Measurements from ENCODE around the gene TRPC4AP. TPM values are rescaled to one million over a fixed set of nuclear protein-coding genes. Genes with fewer than 3 reads are reported as not detected.

TRPC4AP gene
- polyA plus RNA-seq, 12 donors, result 31.0 to 62.0 (median 56.2) TPM; not detected in 1

DNA sequence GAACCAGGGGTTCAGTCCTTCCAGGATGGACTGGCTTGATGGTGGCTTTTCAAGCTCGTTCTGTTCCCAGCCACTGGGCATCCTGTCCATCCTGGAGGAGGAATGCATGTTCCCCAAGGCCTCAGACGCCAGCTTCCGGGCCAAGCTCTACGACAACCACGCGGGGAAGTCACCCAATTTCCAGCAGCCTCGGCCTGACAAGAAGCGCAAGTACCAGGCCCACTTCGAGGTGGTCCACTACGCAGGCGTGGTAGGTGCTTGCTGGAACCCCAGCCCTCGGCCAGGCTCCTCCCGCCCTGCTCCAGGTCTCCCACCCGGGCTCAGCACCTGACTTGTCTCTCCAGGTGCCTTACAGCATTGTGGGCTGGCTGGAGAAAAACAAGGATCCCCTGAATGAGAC, 102.9 kb downstream of the TRPC4AP start:
- DNase-seq, result no peak

DNA sequence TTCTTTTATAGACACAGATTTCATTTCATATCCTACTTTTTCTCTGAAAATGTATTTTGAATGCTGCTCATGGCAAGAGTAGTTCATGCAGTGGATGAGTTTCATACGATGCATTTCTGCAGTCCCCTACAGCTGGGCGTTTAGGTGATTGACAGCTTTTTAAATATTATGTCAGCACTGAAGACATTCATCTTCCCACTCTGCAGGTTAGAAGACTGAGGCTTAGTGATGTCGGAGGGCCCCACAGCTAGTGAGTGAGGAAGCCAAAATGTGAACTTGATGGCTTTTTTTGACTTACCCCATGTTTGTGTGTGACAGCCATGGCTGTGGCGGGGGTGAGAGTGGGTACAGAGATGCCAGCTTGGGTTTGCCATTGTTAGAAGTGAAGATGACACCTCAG, 103.5 kb downstream of the TRPC4AP start:
- no peak for DNase-seq

DNA sequence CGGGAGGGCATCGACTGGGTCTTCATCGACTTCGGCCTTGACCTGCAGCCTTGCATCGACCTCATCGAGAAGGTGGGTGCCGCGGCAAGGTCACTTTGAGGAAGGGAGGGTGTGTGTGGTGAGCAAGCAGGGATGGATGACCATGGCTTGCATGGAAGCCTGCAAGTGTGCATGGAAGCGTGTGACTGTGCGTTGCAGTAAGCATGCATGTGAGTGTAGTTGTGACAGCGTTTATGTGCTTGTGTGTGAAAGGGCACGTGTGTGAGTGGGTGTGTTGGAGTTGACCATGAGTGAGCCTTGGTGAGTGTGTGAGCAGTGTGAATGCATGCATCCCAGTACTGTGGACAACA, 104.4 kb downstream of the TRPC4AP start:
- no peak for DNase-seq

DNA sequence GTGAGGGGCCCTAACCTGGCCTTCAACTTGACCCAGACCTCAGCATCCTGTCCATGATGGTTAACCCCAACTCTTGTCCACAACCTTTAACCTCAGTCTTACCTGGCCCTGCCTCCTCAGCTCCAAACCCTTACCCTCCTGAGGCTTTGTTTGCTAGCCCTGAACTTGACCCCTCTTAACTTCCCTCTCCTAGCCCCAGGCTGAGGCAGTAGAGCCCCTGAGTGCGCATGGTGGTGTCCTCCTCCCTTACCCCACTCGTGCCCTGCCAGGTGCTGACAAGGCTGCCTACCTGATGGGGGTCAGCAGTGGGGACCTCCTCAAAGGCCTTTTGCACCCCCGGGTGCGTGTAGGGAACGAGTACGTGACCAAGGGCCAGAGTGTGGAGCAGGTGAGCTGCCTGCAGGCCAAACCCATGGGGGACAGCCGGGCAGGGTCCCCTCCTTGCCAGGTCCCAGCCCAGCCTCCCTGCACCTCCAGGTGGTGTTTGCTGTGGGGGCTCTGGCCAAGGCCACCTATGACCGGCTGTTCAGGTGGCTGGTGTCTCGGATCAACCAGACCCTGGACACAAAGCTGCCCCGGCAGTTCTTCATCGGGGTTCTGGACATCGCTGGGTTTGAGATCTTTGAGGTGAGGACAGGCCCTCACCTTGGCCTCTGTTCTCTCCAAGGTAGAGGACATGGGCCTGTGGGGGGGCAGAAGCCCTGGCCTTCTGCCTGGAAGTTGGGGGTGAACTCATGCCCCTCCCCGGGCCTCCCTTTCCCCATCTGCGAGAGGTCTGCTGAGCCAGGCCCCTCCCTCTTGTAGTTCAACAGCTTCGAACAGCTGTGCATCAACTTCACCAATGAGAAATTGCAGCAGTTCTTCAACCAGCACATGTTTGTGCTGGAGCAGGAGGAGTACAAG, 105.1 kb downstream of the TRPC4AP start:
- no peak for DNase-seq

DNA sequence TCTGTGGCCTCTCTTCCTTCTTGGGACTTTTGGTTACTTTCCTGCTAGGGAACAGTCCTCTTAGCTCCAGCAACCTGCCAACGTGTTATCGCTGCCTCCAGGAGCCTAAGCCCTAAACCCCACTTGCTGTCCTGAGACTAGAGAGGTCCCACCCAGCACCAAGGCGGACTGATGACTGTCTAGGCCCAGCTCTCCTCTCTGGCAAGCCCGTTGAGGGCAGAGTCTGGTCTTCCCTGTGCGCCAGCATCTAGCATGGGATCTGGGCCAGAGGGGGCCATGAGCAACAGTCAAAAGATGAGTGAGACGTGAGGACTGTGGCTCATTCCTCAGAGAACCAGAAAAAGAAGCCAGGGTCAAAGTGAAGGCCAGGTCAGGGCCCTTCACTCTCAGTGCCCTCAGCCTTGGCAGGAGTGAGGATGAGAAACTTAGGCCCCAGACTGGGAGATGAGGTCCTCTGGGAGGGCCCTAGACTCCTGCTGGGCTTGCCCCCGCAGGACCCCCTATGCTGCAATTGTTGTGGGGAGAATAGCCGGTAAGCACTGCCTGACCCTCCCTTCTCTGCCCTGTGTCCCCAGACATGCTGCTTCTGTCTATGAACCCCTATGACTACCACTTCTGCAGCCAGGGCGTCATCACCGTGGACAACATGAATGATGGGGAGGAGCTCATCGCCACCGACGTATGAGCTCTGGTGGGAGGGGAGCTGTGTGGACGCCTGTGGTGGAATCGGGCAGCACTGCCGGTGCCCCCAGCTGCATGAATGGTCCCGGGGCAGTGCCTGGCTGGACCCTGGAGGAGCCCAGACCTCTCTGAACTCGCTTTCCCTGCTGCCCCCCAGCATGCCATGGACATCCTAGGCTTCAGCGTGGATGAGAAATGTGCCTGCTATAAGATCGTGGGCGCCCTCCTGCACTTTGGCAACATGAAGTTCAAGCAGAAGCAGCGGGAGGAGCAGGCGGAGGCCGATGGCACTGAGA, 106.0 kb downstream of the TRPC4AP start:
- DNase-seq, result no peak

DNA sequence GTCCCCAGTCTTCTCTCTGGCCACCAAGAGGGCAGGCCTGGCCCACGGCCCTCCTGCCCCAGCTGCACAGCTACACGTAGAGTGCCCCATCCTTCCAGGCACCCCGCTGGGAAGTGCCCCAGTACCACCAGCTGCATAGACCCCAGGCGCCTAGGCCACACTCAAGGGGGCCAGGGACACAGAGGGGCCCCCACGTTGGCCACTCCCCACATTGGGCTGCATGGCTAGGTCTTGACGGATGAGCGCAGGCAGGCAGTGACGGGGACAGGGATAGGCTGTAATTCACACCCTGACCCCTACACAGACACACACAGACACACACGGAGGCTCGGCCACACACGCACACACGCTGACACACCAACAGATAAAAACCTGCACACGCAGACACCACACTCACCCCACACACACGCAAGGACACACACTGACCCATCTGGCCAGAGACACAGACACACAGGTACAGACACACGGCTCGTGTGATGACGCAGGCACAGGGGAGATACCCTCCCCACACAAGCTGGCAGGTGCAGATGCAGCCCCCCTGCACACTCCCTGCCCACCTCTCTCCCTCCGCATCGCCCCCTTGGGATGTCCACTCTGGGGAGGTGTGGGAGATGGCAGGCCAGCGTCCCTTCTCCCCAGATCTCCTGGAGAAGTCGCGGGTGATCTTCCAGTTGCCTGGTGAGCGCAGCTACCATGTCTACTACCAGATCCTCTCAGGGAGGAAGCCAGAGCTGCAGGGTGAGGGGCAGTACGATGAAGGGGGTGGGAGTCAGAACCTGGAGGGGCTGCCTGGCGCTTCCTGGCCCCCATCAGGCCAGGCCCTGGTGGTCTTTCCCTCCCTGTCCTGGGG, 106.9 kb downstream of the TRPC4AP start:
- DNase-seq, result no peak

DNA sequence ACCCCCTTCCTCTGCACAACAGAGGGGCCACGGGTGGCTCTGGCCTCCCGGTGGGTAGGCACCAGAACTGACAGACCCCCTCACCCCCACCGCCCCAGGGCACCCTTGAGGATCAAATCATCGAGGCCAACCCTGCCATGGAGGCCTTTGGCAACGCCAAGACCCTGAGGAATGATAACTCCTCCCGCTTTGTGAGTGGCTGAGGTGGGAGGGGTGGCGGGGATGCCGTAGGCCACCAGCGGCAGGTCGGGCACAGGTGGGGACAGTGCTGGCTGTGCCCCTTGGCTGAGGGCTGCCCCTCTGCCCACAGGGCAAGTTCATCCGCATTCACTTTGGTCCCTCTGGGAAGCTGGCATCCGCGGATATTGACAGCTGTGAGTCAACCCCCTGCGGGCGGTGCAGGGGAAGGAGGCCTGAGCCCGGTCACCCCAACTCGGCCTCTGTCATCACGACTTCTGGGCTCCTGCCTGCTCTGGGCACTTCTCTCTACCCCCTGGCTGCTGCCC, 107.8 kb downstream of the TRPC4AP start:
- no peak for DNase-seq

DNA sequence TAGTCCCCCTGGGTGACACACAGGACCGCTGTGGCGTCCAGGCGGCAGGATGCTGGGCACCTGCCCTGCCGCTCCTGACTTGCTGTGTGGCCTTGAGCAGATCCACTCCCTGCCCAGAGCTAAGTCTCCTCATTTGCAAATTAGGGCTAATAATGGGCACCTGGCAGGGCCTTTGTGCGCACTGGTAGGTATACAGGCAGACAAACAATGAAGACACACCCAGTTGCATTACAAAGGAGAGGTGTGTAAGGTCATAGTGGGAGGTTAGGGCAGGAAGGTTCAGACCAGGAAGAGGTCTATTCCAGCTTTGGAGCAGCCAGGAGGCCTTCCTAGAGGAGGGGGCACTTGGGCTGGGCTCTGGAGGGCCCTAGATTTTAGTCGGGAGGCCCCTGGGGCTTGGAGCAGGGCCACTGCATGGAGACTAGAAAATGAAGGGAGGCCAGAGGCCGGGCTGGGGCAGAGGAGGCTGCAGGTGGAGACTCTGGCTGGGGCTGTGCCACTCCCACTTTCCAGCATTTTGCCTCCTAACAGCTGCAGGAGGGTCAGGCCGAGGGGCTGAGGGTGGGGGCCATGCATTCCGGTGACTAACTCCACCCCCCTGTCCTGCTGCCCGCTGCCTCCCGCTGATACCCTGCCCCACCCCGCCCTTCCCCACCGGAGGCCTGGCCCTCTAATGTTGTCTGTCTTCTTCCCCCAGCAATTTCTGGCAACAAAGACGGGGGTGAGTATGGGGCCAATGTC, 108.4 kb downstream of the TRPC4AP start:
- no peak for DNase-seq

DNA sequence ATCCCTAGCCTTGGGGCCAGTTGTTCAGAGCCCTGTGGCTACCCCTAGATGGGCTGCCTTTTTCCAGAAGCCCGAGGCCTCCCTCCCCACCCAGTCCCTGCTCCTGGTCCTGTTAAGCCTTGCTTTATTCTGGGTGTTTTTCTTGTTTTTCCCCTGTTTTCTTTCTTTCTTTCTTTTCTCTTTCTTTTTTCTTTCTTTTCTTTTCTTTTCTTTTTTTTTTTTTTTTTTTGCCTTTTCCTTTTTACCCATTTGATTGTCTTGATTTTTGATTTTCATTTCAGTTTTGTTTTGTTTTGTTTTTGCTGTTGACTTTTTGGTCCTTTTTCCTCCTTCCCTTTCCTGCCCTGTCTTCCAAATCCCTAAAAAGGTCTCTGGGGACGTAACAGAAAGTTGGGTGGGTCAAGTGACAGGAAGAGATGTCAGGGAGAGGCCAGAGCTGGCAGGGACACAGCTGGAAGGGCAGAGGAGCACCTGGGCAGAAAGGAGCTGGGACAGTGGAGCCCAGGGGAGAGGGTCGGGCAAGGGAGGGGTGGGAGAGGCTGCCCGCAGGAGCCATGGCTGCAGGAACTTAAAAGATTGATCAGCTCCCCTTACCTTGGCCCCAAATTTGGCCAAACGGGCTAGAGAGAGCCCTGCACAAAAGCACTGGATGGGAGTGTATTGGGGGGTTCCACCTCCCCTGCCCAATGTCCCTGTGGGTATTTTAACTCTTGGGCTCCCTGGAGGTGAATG, 109.4 kb downstream of the TRPC4AP start:
- DNase-seq, result no peak

DNA sequence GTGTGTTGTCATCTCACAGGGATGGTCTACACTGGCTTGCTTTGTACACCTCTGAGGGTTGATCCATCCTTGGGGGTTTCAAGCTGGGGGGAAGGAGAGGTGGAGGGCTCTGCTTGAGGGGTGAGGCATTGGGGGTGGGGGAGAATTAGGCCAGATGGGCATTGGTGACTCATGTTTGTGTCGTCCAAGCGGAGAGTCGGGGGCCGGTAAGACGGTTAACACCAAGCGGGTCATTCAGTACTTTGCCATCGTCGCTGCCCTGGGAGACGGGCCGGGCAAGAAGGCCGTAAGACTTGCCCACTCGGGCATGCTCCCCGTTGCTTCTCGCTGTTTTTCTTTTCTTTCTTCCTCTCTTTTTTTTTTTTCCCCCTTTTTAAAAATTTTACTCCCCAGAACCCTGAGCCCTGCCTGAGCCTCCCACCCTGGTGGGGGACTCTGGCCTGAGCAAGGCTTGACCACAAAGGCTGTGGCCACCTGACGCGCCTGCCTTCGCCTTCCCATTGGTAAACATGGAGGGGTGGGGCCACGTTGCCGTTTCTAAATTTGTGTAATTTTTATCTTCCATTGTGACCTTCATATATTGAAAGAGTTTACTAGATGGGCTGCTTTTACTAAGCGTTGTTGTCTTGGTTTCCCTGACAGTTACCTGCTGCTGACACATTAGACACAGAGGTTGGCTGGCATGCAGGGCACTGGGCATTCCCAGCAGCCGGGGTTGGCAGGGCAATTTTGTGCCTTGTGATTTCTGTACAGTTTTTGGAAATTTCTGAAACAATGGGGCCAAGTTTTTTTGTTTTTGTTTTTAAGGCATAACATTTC, 110.1 kb downstream of the TRPC4AP start:
- DNase-seq, result no peak

DNA sequence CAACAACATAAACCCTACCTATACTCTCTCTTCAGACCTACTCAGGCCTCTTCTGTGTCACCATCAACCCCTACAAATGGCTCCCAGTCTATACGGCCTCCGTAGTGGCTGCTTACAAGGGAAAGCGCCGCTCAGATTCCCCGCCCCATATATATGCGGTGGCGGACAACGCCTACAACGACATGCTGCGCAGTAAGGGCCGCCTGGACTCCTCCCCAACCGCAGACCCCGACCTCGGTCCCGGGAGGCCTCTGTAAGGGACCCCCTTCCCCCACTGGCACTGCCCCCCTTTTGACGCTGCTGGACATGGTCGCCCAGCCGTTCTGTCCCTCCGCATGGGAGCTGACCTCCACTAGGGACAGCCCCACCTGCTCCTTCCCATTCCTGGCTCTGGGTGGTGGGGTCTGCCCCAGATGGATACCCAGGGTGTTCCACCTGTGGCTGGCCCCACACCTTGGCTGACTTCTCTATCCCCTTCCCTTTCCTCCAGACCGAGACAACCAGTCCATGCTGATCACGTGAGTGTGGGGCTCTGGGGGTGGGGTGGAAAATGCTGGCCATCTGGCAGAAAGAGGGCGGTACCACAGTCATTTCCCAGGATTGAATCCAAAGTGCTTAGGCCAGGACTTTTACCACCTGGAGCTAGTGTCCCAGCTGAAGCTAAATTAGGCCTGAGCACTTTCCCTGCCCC, 111.9 kb downstream of the TRPC4AP start:
- no peak for DNase-seq

DNA sequence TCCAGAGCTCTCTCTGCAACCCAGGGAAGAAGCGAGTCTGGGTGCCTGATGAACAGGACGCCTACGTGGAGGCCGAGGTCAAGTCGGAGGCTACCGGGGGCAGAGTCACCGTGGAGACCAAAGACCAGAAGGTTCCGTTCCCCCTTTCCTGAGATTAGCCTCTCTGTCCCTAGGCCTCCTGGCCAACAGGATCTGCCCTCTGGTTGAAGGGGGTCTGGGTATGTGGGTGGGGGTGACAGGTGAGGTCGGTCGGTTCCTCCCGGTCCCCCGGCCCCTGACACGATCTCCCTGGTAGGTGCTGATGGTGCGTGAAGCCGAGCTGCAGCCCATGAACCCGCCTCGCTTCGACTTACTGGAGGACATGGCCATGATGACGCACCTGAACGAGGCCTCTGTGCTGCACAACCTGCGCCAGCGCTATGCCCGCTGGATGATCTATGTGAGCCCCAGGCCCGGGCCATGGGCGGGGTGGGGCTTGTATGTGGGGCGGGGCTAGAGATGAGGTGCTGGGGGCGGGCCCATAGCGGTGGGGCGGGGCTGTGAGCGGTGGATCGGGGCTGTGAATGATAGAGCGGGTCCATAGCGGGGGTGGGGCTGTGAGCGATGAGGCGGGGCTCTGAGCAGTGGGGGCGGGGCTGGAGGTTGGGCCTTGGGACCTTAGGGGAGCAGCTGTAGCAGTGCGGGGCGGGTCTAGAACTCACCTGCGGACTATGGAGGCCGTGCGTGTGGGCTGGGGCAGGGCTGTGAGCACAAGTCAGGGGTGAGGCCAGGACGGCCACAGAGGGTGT, 113.0 kb downstream of the TRPC4AP start:
- DNase-seq, result no peak

DNA sequence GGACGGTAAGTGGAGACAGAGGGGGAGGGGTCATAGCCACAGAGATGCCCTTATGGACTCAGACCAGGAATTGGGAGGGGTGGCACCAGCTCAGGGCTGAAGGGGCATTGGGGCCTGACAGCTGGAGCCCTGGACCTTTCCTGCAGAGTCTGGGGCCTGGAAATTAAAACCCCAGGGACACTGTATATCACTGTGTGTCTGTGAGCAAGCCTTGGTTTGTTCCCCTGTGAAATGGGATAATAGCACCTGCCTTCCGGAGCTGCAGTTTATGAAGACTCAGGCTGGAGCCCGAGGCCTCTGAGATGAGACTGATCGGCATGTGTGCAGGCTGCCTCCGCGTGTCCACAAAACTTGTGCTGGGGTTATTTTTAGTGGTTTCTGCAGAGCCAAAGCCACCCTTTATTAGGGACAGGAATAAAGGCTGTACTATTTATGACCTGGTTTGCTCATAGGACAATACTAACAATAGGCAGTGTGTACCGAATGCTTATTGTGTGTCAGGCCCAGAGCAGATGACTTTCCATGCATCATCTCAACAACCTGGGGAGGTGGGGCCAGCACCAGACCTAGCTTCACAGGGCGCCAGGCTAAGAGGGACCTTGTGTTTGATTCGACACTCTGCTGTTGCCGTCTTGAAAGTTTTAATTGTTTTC, 114.4 kb downstream of the TRPC4AP start:
- DNase-seq, result no peak

DNA sequence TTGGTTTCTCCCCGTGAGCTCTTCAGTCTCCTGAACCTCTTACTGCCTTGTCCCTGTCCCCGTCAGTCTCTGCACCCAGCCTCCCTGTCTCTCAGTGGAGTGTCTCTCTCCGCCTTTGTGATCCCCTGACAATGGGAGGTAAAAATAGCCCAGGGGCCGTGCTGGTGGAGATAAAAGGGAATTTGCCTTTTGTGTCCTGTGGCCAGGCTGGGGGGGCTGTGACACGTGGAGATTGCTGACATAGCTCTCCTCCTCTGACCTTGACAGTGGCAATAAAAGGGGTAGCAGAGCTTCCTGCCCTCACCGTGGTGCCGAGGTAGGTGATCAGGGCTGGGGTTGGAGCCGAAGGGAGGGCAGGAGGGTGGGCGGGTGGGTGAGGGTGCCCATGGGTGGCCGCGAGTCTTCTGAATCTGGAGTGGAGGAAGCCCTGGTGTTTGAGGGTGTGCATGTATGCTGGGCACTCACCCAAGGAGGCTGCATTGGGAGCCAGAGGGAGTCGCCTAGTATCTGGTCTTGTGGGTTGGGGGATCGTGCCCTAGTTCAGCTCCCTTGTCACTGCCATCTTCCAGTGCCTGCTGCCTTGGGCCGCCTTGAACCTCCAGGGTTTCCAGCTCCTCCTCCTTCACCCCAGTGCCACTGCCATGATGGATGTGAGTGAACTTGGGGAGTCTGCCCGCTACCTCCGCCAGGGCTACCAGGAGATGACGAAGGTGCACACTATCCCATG, 115.1 kb downstream of the TRPC4AP start:
- DNase-seq, result no peak

DNA sequence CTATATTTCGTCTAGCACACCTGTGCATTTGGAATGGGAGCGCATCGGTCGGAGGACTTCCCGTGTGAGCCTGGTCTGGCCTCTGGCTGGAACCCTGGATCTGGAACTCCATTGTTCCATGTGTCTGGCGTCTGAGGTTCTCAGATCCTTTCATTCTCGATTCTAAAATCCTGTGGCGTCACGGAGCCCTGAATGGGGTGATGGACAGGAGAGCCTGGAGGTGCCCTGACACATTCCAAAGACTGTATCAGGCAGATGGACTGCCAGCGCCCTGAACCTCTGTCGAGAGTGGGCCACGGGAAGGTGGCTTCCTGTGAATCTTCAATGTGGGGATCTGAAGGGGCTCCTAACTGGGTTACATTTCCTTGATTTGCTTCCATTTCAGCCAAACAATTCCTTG, 116.3 kb downstream of the TRPC4AP start:
- no peak for DNase-seq

DNA sequence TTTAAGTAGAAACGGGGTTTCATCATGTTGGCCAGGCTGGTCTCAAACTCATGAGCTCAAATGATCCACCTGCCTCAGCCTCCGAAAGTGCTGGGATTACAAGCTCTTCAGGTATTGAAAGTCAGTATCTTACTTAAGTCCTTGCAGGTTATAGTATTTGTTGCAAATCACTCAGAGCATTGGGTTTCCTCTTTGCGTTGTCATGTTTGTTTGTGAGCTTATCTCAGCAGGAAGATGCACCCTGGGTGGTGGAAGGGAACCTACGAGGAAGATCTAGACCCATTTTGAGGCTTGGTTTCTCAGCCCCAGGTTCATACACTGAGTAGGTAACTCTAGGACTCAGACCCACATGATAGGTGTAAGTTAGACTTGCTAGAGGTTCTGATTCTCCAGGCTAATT, 118.4 kb downstream of the TRPC4AP start:
- no peak for DNase-seq

All from muscle of arm (tissue), 12 donors.